HG03060 (cell line): Measurements from ENCODE around the gene BEAN1.
"Not testable (repeated sequence)": the region's sequence is repeated elsewhere in the genome, so short reads cannot be mapped to it uniquely, and the experiment has no call there.

Experiments used
- ATAC-seq: cut with Tn5 transposase; IDR thresholded peaks from one replicate; pipeline ENCODE4 v1.9.1; 2021; ENCODE audit warnings: low read depth, moderate number of reproducible peaks; ENCODE audit not compliant: unreplicated experiment

The BEAN1 gene

GRCh38 chr16:66466636-66467035 lies 39.5 kb downstream of the BEAN1 start:
- ATAC-seq: not testable (repeated sequence)

GRCh38 chr16:66467611-66468010 lies 40.5 kb downstream of the BEAN1 start:
- no peak for ATAC-seq

- no peak for ATAC-seq
Observed at GRCh38 chr16:66468321-66468965, 41.3 kb downstream of the BEAN1 start.

GRCh38 chr16:66469291-66469946 lies 42.3 kb downstream of the BEAN1 start:
- ATAC-seq: no peak

- ATAC-seq: no peak
Observed at GRCh38 chr16:66469947-66470546, 43.0 kb downstream of the BEAN1 start.

GRCh38 chr16:66470556-66470955 lies 43.5 kb downstream of the BEAN1 start:
- ATAC-seq: no peak

GRCh38 chr16:66471264-66471663 lies 44.2 kb downstream of the BEAN1 start:
- ATAC-seq: no peak

- no peak for ATAC-seq
Observed at GRCh38 chr16:66471716-66472393, 44.8 kb downstream of the BEAN1 start.

- ATAC-seq: no peak
Observed at GRCh38 chr16:66473051-66473571, 46.0 kb downstream of the BEAN1 start.

- ATAC-seq: no peak
Observed at GRCh38 chr16:66473654-66474519, 46.8 kb downstream of the BEAN1 start.

- peak; percentile 63 for ATAC-seq
Observed at GRCh38 chr16:66474750-66475199, 47.7 kb downstream of the BEAN1 start.

GRCh38 chr16:66475232-66475631 lies 48.1 kb downstream of the BEAN1 start:
- no peak for ATAC-seq

- ATAC-seq: no peak
Observed at GRCh38 chr16:66476328-66477027, 49.4 kb downstream of the BEAN1 start.

- no peak for ATAC-seq
Observed at GRCh38 chr16:66477028-66477515, 50.0 kb downstream of the BEAN1 start.

GRCh38 chr16:66478733-66479511 lies 51.8 kb downstream of the BEAN1 start:
- peak; percentile 41 for ATAC-seq

GRCh38 chr16:66479661-66480264 lies 52.7 kb downstream of the BEAN1 start:
- ATAC-seq: no peak

GRCh38 chr16:66480265-66481080 lies 53.4 kb downstream of the BEAN1 start:
- no peak for ATAC-seq
